Activated CD4-positive, alpha-beta T cell treated with anti-CD3 and anti-CD28 coated beads for 36 hours (primary cell): ENCODE measurements around the gene GP1BB. TPM values are rescaled to one million over a fixed set of nuclear protein-coding genes. Genes with fewer than 3 reads are reported as not detected.

ENCODE experiments used
- ATAC-seq: fragments of 200-7000 bp; cut with Tn5 transposase; one replicate; pipeline ENCODE4 v1.10.0; 2021; ENCODE audit warnings: mild to moderate bottlenecking, moderate library complexity
- CTCF ChIA-PET: fragments of 350-600 bp; sonication (Branson Sonifier 250); formaldehyde crosslinking; loops from one replicate; lab custom pipeline; 2021; ENCODE audit warnings: antibody characterized with exemption; lab: Charles Lee
- POLR2A ChIA-PET: fragments of 350-600 bp; sonication (Branson Sonifier 250); formaldehyde crosslinking; loops from one replicate; lab custom pipeline; 2021; ENCODE audit warnings: antibody characterized with exemption, inconsistent platforms; lab: Charles Lee
- DNase-seq: peaks from one replicate; pipeline ENCODE4 v3.0.0-alpha.2; 2020
- H3K27ac Mint-ChIP-seq: one replicate; pipeline ENCODE4 v1.8.0; 2021; ENCODE audit warnings: mixed read lengths
- H3K27me3 Mint-ChIP-seq: one replicate; pipeline ENCODE4 v1.8.0; 2021; ENCODE audit warnings: mixed read lengths
- H3K36me3 Mint-ChIP-seq: one replicate; pipeline ENCODE4 v1.8.0; 2021; ENCODE audit warnings: low read depth, mixed read lengths
- H3K4me1 Mint-ChIP-seq: one replicate; pipeline ENCODE4 v1.8.0; 2021; ENCODE audit warnings: mixed read lengths
- H3K4me3 Mint-ChIP-seq: one replicate; pipeline ENCODE4 v1.8.0; 2021; ENCODE audit warnings: mild to moderate bottlenecking, moderate library complexity, mixed read lengths
- H3K9me3 Mint-ChIP-seq: one replicate; pipeline ENCODE4 v1.8.0; 2021; ENCODE audit warnings: low read depth, mixed read lengths
- intact Hi-C, 2 experiments: fragments of 100-400 bp; cut with DNase I in 1 of 2; cut with micrococcal nuclease in 1 of 2; formaldehyde crosslinking; loops; one replicate each; pipeline versions ENCODE4 v1.14.2 to v1.15.1; 2022 to 2024; cut with DNase I, micrococcal nuclease
- total RNA-seq, 2 experiments: library from RNA; stranded (reverse); gene quantifications; one replicate each; pipeline ENCODE4 v1.2.3, GENCODE V29; 2021

The GP1BB gene
- total RNA-seq, 2 experiments from 2014 or later: not detected

DNA sequence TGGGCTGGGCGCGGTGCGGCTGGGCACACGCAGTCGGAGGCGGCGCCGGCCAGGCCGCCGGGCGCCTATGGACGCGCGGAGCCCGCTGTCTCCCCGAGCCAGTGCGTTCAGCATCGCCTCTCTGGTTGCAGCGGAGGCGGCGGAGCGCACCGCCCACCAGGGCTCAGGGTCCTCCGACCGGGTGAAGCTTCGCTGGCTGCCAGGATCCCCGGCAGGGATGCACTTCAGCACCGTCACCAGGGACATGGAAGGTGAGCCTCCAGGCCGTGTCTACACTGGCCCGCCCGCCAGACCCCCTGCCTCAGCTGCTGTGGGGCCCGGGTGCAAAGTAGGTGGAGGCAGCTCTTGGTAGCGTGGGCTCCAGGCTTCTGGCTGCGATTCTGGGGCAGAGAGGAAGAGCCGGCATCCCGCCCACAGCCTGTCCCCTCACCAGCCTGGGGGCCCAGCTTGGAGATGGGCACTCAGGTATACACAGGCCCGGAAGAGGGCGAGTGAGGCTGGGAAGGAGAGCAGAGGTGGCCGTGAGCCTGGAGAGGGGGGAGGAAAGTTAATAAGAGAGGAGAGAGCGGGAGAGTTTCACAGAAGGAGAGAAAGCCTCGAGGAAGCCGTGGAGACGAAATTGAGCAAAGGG is 36.2 kb downstream of the GP1BB start:
- peak overlapping the region; percentile 72 for H3K4me3 Mint-ChIP-seq
- H3K4me1 Mint-ChIP-seq: peaks cover 27% of the 10 kb centered on the region
- H3K36me3 Mint-ChIP-seq: no peaks in the 10 kb centered on the region
- ChIA-PET CTCF (interaction anchor here (0.5 kb wide), 1 partner anchor 151 kb away, joined by 3 read pairs; no protein-coding TSS in a partner anchor), POLR2A (no interaction called here)
- H3K9me3 Mint-ChIP-seq: no peaks in the 10 kb centered on the region
- ATAC-seq (no peak), DNase-seq (no peak)
- no peak overlapping the region for H3K27ac Mint-ChIP-seq
- peaks cover 52% of the 10 kb centered on the region for H3K27me3 Mint-ChIP-seq
- intact Hi-C loops: loop anchor here in 1 of 2 experiments (5.0 kb wide), 1 partner anchor 133 kb away; no protein-coding TSS in a partner anchor

DNA sequence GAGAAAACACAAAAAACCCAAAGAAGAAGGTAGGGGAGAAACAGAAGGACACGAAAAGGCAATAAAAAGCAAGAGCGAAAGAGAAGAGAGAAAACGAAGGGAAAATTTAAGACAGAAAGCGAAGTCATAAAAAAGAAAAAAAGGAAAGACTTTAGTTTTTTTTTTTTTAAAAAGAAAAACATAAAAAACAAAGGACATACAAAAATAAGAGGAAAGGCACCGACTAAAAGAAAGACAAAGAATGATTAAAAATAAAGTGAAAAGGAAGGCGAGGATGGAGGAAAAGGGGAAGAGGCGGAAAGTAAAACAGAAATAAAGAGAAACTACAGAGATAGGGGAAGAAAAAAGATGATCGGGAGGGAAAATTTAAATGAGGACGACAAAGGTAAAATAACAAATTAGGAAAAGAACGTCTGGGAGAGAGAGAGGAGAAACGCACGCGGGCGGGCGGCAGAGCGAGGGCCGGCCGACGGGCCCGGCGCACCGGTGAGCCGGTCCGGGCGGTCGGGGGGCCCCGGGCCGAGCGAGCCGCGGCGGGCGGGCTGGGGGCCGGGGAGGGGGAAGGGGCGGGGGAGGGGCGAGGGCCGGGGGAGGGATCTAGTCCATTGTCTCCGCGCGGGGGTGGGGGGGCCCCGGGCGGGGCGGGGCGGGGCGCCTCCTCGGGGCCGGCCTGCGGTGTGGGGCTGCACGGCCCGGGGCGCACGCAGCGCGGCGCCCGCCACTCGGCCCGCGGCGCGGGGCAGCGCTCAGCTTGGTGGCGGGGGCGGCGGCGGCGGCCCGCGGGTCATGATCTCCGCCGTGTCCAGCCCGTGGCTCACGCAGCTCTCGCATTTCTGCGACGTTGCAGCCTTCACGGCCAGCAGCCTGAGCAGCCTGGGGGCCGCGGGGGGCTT is 37.0 kb downstream of the GP1BB start, which contains the start of gene TBX1:
Gene TBX1, plus strand, starts transcription at position 721 of the 893 bp plus-strand sequence. Its CDS starts 66 bp downstream, at position 787.
- Mint-ChIP-seq H3K9me3 (no peaks in the 10 kb centered on the region), H3K4me3 (peak within 1 kb of the TSS; percentile 72), H3K27me3 (peaks cover 56% of the 10 kb centered on the region), H3K4me1 (peaks cover 29% of the 10 kb centered on the region), H3K36me3 (no peaks in the 10 kb centered on the region), H3K27ac (peak within 1 kb of the TSS; percentile 58)
- ATAC-seq: no peak
- no peak for DNase-seq
- ChIA-PET CTCF (interaction anchor here (0.5 kb wide), 1 partner anchor 150 kb away, joined by 3 read pairs; no protein-coding TSS in a partner anchor), POLR2A (no interaction called here)
- intact Hi-C loops: no loop called here

DNA sequence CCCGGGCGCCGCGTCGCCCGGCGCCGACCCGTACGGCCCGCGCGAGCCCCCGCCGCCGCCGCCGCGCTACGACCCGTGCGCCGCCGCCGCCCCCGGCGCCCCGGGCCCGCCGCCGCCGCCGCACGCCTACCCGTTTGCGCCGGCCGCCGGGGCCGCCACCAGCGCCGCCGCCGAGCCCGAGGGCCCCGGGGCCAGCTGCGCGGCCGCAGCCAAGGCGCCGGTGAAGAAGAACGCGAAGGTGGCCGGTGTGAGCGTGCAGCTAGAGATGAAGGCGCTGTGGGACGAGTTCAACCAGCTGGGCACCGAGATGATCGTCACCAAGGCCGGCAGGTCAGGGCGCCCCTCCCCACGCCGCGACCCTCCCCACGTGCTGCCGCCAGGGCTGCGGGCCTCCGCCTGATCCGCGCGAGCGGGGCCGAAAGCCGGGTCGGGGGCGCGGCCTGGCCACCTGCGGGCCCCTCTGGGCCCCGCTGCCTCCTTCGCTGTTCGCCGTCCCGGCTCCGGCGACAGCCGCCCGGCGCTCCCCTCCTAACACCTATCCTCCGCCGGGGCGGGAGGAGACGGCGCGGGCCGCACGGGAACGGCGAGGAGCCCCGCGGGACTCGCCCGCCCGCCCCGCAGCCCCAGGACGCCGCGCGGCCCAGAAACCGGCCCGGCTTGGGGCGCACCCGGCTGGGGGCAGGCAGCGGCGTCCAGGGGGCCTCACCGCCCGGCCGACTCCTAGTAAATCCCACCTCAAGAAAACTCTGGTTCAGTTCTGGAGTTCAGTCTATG is 37.8 kb downstream of the GP1BB start:
- ChIA-PET POLR2A (no interaction called here), CTCF (interaction anchor here (1.2 kb wide), 1 partner anchor 31 kb away, joined by 4 read pairs; no protein-coding TSS in a partner anchor)
- H3K36me3 Mint-ChIP-seq: no peaks in the 10 kb centered on the region
- no peak for DNase-seq
- no peak overlapping the region for H3K27ac Mint-ChIP-seq
- no peaks in the 10 kb centered on the region for H3K9me3 Mint-ChIP-seq
- H3K27me3 Mint-ChIP-seq: peaks cover 52% of the 10 kb centered on the region
- no peak for ATAC-seq
- intact Hi-C loops: no loop called here
- H3K4me1 Mint-ChIP-seq: peaks cover 24% of the 10 kb centered on the region
- peak overlapping the region; percentile 21 for H3K4me3 Mint-ChIP-seq

DNA sequence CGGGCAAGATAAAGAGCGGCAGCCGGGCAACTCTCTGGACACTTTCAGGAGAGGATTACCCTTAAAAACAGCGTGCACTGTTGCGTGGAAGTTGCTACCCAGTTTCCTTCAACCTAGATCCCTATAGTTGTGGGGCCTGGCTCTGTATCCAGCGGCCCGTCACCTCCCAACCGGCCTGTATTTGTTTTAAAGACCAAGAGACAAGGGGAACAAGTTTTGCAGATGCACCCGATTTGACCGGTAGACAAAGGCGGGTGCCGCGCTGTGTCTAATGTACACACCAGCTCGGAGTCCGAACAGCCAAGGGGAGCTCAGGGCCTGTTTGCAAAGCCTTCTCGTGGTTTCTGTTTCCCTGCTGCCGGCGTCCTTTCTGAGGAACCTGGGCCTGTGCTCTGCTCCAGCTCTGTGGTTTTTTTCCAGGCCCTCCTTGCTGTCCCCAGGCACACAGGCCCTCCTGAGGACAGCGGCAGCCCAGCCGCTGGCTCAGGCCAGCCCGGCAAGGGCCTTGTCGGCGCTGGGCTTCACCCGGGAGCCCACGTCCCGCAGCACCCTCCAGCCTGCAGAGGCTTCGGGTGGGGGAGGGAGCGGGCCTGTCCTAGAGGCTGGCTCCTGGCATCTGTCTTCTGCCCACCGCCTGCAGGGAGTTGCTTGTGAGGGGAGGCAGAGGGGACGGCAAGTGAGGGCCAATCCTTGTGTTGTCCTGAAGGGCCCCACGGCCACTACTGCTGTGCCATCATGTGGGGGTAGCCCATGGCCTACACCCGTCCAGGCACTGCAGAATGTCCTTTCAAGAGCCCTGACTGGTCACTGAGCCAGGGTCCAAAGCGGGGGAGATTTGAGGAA is 38.6 kb downstream of the GP1BB start:
- intact Hi-C loops: no loop called here
- POLR2A ChIA-PET: no interaction called here
- ATAC-seq (no peak), DNase-seq (no peak)
- H3K36me3 Mint-ChIP-seq: no peaks in the 10 kb centered on the region
- no peaks in the 10 kb centered on the region for H3K9me3 Mint-ChIP-seq
- H3K4me3 Mint-ChIP-seq: peak overlapping the region; percentile 21
- peaks cover 20% of the 10 kb centered on the region for H3K4me1 Mint-ChIP-seq
- H3K27ac Mint-ChIP-seq: no peak overlapping the region
- CTCF ChIA-PET: interaction anchor here (1.0 to 1.2 kb wide), 2 partner anchors 31 to 38 kb away, joined by 3 to 4 read pairs; partner anchors contain the start of gene GP1BB
- H3K27me3 Mint-ChIP-seq: peaks cover 49% of the 10 kb centered on the region

DNA sequence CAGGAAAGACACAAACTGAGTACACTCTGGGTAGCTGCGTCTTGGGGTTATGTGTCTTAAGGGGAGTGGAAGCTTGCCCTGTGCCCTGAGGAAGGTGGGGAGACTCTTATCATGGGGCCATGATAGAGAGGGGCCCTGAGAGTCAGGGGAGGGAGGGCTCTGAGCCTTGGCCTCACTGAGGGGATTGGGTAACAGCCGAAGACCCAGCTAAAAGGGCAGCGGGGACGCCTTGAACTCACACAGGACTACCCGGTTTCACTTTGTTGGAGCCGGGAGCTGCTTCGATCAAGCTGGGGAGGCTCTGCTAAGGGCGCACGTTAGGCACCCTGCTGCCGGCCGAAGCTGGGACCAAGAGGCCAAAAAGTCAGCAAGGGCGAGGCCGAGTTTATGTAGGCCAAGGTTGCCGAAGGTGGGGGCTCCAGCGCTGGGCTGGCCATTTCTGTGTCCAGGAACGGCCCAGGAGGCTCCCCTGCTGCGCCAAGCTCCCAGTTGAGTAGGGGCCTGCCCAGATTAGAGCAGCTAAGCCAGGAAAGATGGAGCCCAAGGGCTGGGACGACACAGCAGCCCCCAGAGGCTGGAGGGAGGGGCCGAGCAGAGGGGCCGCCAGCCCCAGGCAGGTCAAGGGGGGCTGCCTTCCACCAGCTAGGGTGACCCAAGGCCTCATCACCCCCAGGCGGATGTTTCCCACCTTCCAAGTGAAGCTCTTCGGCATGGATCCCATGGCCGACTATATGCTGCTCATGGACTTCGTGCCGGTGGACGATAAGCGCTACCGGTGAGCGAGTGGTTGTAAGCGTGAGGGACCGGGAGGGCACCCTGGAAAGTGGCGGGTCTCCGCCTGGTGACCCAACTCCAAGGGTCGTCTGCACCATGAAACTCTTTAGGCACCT is 39.5 kb downstream of the GP1BB start:
- no peaks in the 10 kb centered on the region for H3K36me3 Mint-ChIP-seq
- peaks cover 49% of the 10 kb centered on the region for H3K27me3 Mint-ChIP-seq
- CTCF ChIA-PET: interaction anchor here (0.6 to 2.3 kb wide), 4 partner anchors 9 to 39 kb away, joined by 3 to 8 read pairs (median 4); partner anchors contain the start of gene GP1BB
- DNase-seq (no peak), ATAC-seq (no peak)
- H3K4me3 Mint-ChIP-seq: no peak overlapping the region
- peaks cover 20% of the 10 kb centered on the region for H3K4me1 Mint-ChIP-seq
- intact Hi-C loops: no loop called here
- H3K9me3 Mint-ChIP-seq: no peaks in the 10 kb centered on the region
- POLR2A ChIA-PET: no interaction called here
- no peak overlapping the region for H3K27ac Mint-ChIP-seq

DNA sequence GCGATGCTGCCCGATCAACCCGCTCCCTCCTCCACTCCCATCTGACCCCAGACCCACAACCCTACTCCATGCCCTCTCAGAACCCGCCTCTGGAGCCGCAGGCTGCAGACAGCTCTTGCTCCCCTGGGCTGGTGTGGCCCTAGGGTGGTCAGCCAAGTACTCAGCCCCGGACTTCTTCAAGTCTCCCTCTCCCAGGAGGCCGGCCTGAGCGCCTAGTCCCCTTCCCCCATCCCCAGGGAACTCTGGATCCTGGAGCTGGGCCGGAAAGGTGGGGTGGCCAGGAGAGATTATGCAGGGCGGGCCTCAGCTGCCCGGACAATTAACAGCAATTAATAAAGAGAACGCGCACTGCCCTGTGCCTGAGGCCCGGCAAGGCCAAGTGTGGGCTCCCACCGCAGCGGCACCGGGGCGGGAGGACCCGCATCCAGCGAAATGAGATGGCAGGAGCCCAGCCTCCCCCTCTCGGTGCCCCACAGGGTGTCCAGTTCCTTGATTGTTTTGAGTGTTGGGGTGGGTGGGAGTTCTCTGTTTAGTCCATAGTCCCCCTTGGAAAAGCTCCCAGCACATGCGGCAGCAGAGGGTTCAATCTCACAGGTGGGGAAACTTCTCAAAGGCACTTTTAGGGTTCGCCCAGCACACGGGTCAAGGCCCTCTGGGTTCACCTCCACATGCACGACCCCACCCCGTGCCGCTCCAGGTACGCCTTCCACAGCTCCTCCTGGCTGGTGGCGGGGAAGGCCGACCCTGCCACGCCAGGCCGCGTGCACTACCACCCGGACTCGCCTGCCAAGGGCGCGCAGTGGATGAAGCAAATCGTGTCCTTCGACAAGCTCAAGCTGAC is 40.3 kb downstream of the GP1BB start:
- no peak for DNase-seq
- Mint-ChIP-seq H3K4me3 (no peak overlapping the region), H3K4me1 (peaks cover 20% of the 10 kb centered on the region), H3K36me3 (no peaks in the 10 kb centered on the region), H3K27me3 (peaks cover 54% of the 10 kb centered on the region), H3K9me3 (no peaks in the 10 kb centered on the region), H3K27ac (no peak overlapping the region)
- intact Hi-C loops: no loop called here
- ATAC-seq: no peak
- ChIA-PET CTCF (interaction anchor here (0.5 to 2.3 kb wide), 3 partner anchors 10 to 159 kb away, joined by 3 to 8 read pairs (median 4); no protein-coding TSS in a partner anchor), POLR2A (no interaction called here)

DNA sequence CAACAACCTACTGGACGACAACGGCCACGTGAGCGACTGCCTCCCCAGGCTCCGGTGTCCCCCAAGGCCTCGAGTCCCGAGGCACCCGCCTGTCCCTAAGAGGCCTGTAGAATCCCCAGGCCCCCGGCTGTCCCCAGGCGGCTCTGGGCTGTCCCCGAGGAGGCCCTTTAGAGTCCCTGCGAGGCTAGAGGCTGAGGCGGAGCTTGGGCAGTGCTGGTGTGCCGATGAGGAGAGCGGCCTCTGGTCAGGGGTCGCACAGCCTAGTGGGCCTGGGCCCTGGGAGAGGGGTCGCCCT is 40.9 kb downstream of the GP1BB start:
- DNase-seq (no peak), ATAC-seq (no peak)
- H3K4me3 Mint-ChIP-seq: no peak overlapping the region
- POLR2A ChIA-PET: no interaction called here
- CTCF ChIA-PET: interaction anchor here (0.5 to 2.3 kb wide), 2 partner anchors 34 to 158 kb away, joined by 3 to 8 read pairs; no protein-coding TSS in a partner anchor
- H3K27me3 Mint-ChIP-seq: peaks cover 56% of the 10 kb centered on the region
- H3K27ac Mint-ChIP-seq: no peak overlapping the region
- H3K9me3 Mint-ChIP-seq: no peaks in the 10 kb centered on the region
- no peaks in the 10 kb centered on the region for H3K36me3 Mint-ChIP-seq
- H3K4me1 Mint-ChIP-seq: peaks cover 20% of the 10 kb centered on the region
- intact Hi-C loops: no loop called here

DNA sequence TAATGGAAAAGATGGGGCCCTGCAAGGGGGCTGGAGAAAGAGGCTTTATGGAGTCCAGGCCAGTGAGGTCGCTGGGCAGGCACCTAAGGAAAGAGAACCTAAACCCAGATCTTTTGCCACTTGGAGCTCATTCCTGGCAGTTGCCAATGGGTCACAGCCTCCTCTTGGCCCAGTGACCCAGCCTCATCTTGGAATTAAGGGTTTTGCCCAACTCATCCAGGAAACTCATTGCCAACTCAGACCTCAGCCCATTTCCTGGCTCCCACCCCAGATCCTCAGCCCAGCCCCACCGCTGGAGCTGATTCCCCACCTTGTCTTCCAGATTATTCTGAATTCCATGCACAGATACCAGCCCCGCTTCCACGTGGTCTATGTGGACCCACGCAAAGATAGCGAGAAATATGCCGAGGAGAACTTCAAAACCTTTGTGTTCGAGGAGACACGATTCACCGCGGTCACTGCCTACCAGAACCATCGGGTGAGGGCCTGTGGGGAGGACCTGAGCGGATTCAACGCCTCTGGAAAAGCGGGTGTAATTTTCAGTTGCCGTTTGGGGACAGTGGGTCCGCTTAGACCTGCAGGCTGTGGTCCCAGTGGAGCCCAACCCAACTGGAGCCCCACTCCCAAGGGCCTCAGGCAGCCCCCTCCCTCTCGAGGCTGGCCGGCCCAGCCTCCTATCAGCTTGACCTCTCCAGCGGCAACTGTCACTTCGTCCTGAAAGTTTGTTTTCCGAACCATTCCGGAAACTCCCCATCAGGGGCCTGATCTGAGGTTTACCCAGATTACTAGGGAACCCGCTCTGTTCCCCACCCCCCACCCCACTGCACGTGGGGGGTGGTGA is 41.5 kb downstream of the GP1BB start:
- peaks cover 14% of the 10 kb centered on the region for H3K4me1 Mint-ChIP-seq
- ChIA-PET CTCF (interaction anchor here (0.5 to 2.3 kb wide), 2 partner anchors 34 to 157 kb away, joined by 3 to 8 read pairs; no protein-coding TSS in a partner anchor), POLR2A (no interaction called here)
- H3K27me3 Mint-ChIP-seq: peaks cover 57% of the 10 kb centered on the region
- intact Hi-C loops: loop anchor here in 1 of 2 experiments (5.0 kb wide), 1 partner anchor 33 kb away; no protein-coding TSS in a partner anchor
- no peak overlapping the region for H3K27ac Mint-ChIP-seq
- ATAC-seq (no peak), DNase-seq (no peak)
- H3K36me3 Mint-ChIP-seq: no peaks in the 10 kb centered on the region
- no peak overlapping the region for H3K4me3 Mint-ChIP-seq
- no peaks in the 10 kb centered on the region for H3K9me3 Mint-ChIP-seq
